Measurements from ENCODE around the gene ANKRD61.

DNA sequence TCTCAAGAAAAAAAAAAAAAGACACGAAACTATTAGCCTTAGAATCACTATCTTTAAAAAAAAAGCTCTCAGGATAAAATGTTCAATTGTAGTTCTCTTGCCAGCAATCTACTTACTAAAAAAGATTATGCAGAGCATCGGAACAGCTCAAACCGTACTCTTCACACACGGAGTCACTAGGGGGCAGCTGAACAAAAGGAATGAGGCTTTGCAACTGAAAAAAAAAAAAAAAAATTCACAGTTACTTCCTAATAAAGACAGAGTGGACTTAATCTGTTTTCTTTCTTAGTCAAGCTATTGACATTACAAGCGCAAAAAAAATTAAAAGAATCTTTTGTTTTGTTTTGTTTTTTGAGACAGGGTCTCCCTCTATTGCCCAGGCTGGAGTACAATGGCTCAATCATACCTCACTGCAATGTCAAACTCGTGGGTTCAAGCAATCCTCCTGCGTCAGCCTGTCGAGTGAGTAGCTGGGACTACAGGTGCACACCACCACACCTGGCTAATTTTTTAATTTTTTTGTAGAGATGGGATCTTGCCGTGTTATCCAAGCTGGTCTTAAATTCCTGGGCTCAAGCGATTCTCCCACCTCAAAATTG lies 33.9 kb upstream of the ANKRD61 start:
- TF ChIP-seq, protein P1, sequence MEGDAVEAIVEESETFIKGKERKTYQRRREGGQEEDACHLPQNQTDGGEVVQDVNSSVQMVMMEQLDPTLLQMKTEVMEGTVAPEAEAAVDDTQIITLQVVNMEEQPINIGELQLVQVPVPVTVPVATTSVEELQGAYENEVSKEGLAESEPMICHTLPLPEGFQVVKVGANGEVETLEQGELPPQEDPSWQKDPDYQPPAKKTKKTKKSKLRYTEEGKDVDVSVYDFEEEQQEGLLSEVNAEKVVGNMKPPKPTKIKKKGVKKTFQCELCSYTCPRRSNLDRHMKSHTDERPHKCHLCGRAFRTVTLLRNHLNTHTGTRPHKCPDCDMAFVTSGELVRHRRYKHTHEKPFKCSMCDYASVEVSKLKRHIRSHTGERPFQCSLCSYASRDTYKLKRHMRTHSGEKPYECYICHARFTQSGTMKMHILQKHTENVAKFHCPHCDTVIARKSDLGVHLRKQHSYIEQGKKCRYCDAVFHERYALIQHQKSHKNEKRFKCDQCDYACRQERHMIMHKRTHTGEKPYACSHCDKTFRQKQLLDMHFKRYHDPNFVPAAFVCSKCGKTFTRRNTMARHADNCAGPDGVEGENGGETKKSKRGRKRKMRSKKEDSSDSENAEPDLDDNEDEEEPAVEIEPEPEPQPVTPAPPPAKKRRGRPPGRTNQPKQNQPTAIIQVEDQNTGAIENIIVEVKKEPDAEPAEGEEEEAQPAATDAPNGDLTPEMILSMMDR (conservative IDR thresholded peaks at IDR 0.05; ENCODE audit: low read depth, low read length) = peak; percentile 81
- TF ChIP-seq EZH2phosphoT487 (IDR thresholded peaks at IDR 0.05; ENCODE audit: borderline replicate concordance, low read length) (no peak), EZH2 (IDR thresholded peaks at IDR 0.05; ENCODE audit: low read length, unreplicated experiment) (no peak)

All from PC-3 (cell line).